ENCODE data around the gene IFITM5. TPM values are rescaled to one million over a fixed set of nuclear protein-coding genes. Genes with fewer than 3 reads are reported as not detected.

Gene IFITM5
- total RNA-seq, 4 donors from 2014 or later = not detected

GRCh38 chr11:257766-258493 lies 41.4 kb downstream of the IFITM5 start:
- intact Hi-C loops (cut with DNase I) = no loop called here
- no peak for TF ChIP-seq POLR2A (IDR thresholded peaks at IDR 0.05)
- TF ChIP-seq CTCF (IDR thresholded peaks at IDR 0.05) = no peak
- H3K4me3 ChIP-seq (replicated peaks in 1 of 3) = no peak overlapping the region
- 73 to 76% methylated on average over 15 of the region's 15 CpGs for WGBS, 2 donors
- DNase-seq = no peak
- H3K36me3 ChIP-seq = peaks cover 6 to 8% of the 10 kb centered on the region in 2 donors
- no peaks in the 10 kb centered on the region for H3K4me1 ChIP-seq
- no peaks in the 10 kb centered on the region for H3K27me3 ChIP-seq
- no peak overlapping the region for H3K27ac ChIP-seq
- no peaks in the 10 kb centered on the region for H3K9me3 ChIP-seq

- WGBS, 2 donors = 80 to 84% methylated on average over 12 to 13 of the region's 14 CpGs
- Histone ChIP-seq H3K27me3 (no peaks in the 10 kb centered on the region), H3K4me1 (no peaks in the 10 kb centered on the region), H3K27ac (no peak overlapping the region), H3K9me3 (no peaks in the 10 kb centered on the region), H3K4me3 (replicated peaks in 1 of 3) (no peak overlapping the region), H3K36me3 (peaks cover 12 to 16% of the 10 kb centered on the region in 2 donors)
- DNase-seq = no peak
- intact Hi-C loops (cut with DNase I) = no loop called here
- TF ChIP-seq POLR2A (IDR thresholded peaks at IDR 0.05) (no peak), CTCF (IDR thresholded peaks at IDR 0.05) (no peak)
These were observed 42.2 kb downstream of the IFITM5 start for GRCh38 chr11:256952-257737.

GRCh38 chr11:255816-256215 lies 43.5 kb downstream of the IFITM5 start:
- H3K27ac ChIP-seq = no peak overlapping the region
- no peak overlapping the region for H3K4me3 ChIP-seq (replicated peaks in 1 of 3)
- intact Hi-C loops (cut with DNase I) = no loop called here
- peaks cover 17 to 24% of the 10 kb centered on the region in 2 donors for H3K36me3 ChIP-seq
- H3K4me1 ChIP-seq = no peaks in the 10 kb centered on the region
- TF ChIP-seq CTCF (IDR thresholded peaks at IDR 0.05) (no peak), POLR2A (IDR thresholded peaks at IDR 0.05) (no peak)
- no peaks in the 10 kb centered on the region for H3K27me3 ChIP-seq
- 91% methylated on average over 2 of the region's 2 CpGs for WGBS, 2 donors
- H3K9me3 ChIP-seq = no peaks in the 10 kb centered on the region
- no peak for DNase-seq

GRCh38 chr11:255176-255575 lies 44.1 kb downstream of the IFITM5 start:
- intact Hi-C loops (cut with DNase I) = no loop called here
- Histone ChIP-seq H3K27ac (no peak overlapping the region), H3K36me3 (peaks cover 21 to 26% of the 10 kb centered on the region in 2 donors), H3K4me1 (no peaks in the 10 kb centered on the region), H3K4me3 (replicated peaks in 1 of 3) (no peak overlapping the region), H3K27me3 (no peaks in the 10 kb centered on the region), H3K9me3 (no peaks in the 10 kb centered on the region)
- DNase-seq = no peak
- 64 to 69% methylated on average over 3 of the region's 3 CpGs for WGBS, 2 donors
- TF ChIP-seq POLR2A (IDR thresholded peaks at IDR 0.05) (no peak), CTCF (IDR thresholded peaks at IDR 0.05) (no peak)

GRCh38 chr11:253886-254270 lies 45.4 kb downstream of the IFITM5 start:
- Histone ChIP-seq H3K4me3 (replicated peaks in 1 of 3) (no peak overlapping the region), H3K36me3 (peaks cover 28 to 32% of the 10 kb centered on the region in 2 donors), H3K27me3 (no peaks in the 10 kb centered on the region), H3K4me1 (no peaks in the 10 kb centered on the region), H3K27ac (no peak overlapping the region), H3K9me3 (no peaks in the 10 kb centered on the region)
- intact Hi-C loops (cut with DNase I) = no loop called here
- TF ChIP-seq POLR2A (IDR thresholded peaks at IDR 0.05) (no peak), CTCF (IDR thresholded peaks at IDR 0.05) (no peak)
- DNase-seq = no peak
- 90 to 93% methylated on average over 5 of the region's 5 CpGs for WGBS, 2 donors

Data from thyroid gland (tissue), 4 donors.